NT2/D1 (cell line): ENCODE data around the gene DPP9.
"Not testable (repeated sequence)": the region's sequence is repeated elsewhere in the genome, so short reads cannot be mapped to it uniquely, and the experiment has no call there.

ENCODE experiments used
- DNase-seq: peaks from one replicate; pipeline ENCODE4 v3.0.0-alpha.2; 2011; ENCODE audit warnings: low read depth, low spot score
- H3K27me3 ChIP-seq: 2 replicates; pipeline ENCODE4 v1.6.0; 2011; ENCODE audit warnings: mild to moderate bottlenecking; ENCODE audit not compliant: insufficient read length, insufficient read depth
- H3K36me3 ChIP-seq: 2 replicates; pipeline ENCODE4 v1.6.1; 2011; ENCODE audit warnings: mild to moderate bottlenecking, low read length, mixed read lengths; ENCODE audit not compliant: insufficient read depth, insufficient read length
- H3K4me1 ChIP-seq: 2 replicates; pipeline ENCODE4 v1.5.1; 2011; ENCODE audit not compliant: insufficient read depth, insufficient read length
- H3K4me3 ChIP-seq: 2 replicates; pipeline ENCODE4 v1.5.1; 2011; ENCODE audit warnings: low read depth; ENCODE audit not compliant: insufficient read length
- H3K9ac ChIP-seq: 2 replicates; pipeline ENCODE4 v1.6.0; 2011; ENCODE audit warnings: low read depth; ENCODE audit not compliant: insufficient read length
- H3K9me3 ChIP-seq: 2 replicates; pipeline ENCODE4 v1.5.1; 2011; ENCODE audit warnings: mild to moderate bottlenecking, low read length; ENCODE audit not compliant: insufficient read depth
- SUZ12 ChIP-seq: IDR thresholded peaks from 2 replicates; pipeline ENCODE4 v1.6.1; 2011; ENCODE audit not compliant: insufficient read length, insufficient read depth; ENCODE audit errors: extremely low read depth
- YY1 ChIP-seq: IDR thresholded peaks from 2 replicates; pipeline ENCODE4 v1.6.1; 2011; ENCODE audit not compliant: insufficient read length, insufficient read depth
- ZNF274 ChIP-seq: IDR thresholded peaks from 2 replicates; pipeline ENCODE4 v1.6.1; 2011; ENCODE audit warnings: mild to moderate bottlenecking, low read depth, low read length

DPP9 gene

GRCh38 chr19:4748185-4748584 is 24.5 kb upstream of the DPP9 start:
- Histone ChIP-seq H3K27me3 (no peaks in the 10 kb centered on the region), H3K9me3 (no peaks in the 10 kb centered on the region), H3K4me3 (no peak overlapping the region), H3K9ac (no peak overlapping the region), H3K4me1 (peaks cover 6% of the 10 kb centered on the region), H3K36me3 (no peaks in the 10 kb centered on the region)
- DNase-seq, result no peak
- TF ChIP-seq ZNF274 (no peak), SUZ12 (no peak), YY1 (no peak)

DNA sequence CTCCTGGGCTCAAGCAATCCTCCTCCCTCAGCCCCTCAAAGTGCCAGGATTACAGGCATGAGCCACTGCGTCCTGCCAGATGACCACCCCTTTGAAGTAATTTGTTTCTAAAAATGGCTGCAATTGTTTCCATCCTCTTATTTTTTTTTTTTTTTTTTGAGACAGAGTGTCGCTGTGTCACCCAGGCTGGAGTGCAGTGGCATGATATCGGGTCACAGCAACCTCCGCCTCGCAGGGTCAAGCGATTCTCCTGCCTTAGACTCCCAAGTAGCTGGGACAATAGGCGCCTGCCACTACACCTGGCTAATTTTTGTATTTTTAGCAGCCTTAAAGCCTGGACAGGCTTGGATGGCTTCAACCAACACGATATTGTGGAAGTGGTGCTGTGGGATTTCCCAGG is 22.3 kb upstream of the DPP9 start:
- TF ChIP-seq ZNF274 (no peak), YY1 (no peak), SUZ12 (no peak)
- Histone ChIP-seq H3K27me3 (no peaks in the 10 kb centered on the region), H3K4me3 (no peak overlapping the region), H3K36me3 (no peaks in the 10 kb centered on the region), H3K9ac (no peak overlapping the region), H3K9me3 (no peaks in the 10 kb centered on the region), H3K4me1 (peaks cover 6% of the 10 kb centered on the region)
- DNase-seq, result no peak

GRCh38 chr19:4745175-4745574 is 21.5 kb upstream of the DPP9 start:
- not testable (repeated sequence) for H3K4me3 ChIP-seq, H3K9me3 ChIP-seq, H3K36me3 ChIP-seq, H3K4me1 ChIP-seq, DNase-seq, H3K27me3 ChIP-seq, H3K9ac ChIP-seq

DNA sequence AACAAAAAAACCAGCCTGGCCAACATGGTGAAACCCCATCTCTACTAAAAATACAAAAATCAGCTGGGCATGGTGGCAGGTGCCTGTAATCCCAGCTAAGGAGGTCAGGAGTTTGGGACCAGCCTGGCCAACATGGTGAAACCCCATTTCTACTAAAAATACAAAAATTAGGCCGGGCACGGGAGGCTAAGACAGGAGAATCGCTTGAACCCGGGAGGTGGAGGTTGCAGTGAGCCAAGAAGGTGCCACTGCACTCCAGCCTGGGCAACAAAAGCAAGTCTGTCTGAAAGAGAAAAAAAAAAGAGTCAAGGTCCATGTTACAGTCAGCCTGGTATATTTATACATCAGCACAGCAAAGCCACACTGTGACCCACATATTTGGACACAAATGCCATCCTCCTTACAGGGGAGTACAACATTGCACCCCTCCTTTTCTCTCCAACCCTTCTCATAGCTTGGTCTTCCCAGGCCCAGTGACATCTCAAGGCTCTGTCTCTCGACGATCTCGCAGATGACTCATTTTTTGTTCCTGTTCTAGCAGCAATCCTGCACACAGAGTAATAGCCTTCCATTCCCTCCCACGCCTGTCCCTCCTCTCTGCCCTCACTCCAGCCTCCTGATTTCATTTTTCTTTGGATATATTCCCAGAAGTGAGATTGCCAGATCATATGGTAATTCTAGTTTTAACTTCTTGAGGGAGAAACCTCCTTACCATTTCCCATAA is 21.0 kb upstream of the DPP9 start:
- Histone ChIP-seq H3K9ac (no peak overlapping the region), H3K9me3 (no peaks in the 10 kb centered on the region), H3K36me3 (no peaks in the 10 kb centered on the region), H3K4me1 (peaks cover 6% of the 10 kb centered on the region), H3K4me3 (no peak overlapping the region), H3K27me3 (no peaks in the 10 kb centered on the region)
- no peak for DNase-seq
- TF ChIP-seq ZNF274 (no peak), SUZ12 (no peak), YY1 (no peak)

GRCh38 chr19:4742723-4743646 is 19.3 kb upstream of the DPP9 start:
- Histone ChIP-seq H3K4me3 (no peak overlapping the region), H3K36me3 (no peaks in the 10 kb centered on the region), H3K9me3 (no peaks in the 10 kb centered on the region), H3K27me3 (no peaks in the 10 kb centered on the region), H3K9ac (peak overlapping the region; percentile 9), H3K4me1 (peaks cover 12% of the 10 kb centered on the region)
- TF ChIP-seq ZNF274, result no peak
- no peak for TF ChIP-seq SUZ12
- no peak for TF ChIP-seq YY1
- DNase-seq, result peak; percentile 62

- H3K9ac ChIP-seq, result no peak overlapping the region
- no peak overlapping the region for H3K4me3 ChIP-seq
- no peaks in the 10 kb centered on the region for H3K36me3 ChIP-seq
- H3K9me3 ChIP-seq, result no peaks in the 10 kb centered on the region
- H3K27me3 ChIP-seq, result no peaks in the 10 kb centered on the region
- TF ChIP-seq SUZ12 (no peak), YY1 (no peak)
- peaks cover 13% of the 10 kb centered on the region for H3K4me1 ChIP-seq
- no peak for DNase-seq
Measured at GRCh38 chr19:4740092-4740491, 16.4 kb upstream of the DPP9 start.

GRCh38 chr19:4738734-4739133 is 15.1 kb upstream of the DPP9 start:
- TF ChIP-seq YY1, result no peak
- TF ChIP-seq SUZ12, result no peak
- TF ChIP-seq ZNF274, result no peak
- H3K9ac ChIP-seq, result no peak overlapping the region
- H3K4me1 ChIP-seq, result peaks cover 10% of the 10 kb centered on the region
- DNase-seq, result no peak
- no peaks in the 10 kb centered on the region for H3K27me3 ChIP-seq
- no peaks in the 10 kb centered on the region for H3K36me3 ChIP-seq
- no peaks in the 10 kb centered on the region for H3K9me3 ChIP-seq
- no peak overlapping the region for H3K4me3 ChIP-seq
